ENCODE measurements around the gene AR. TPM values are rescaled to one million over a fixed set of nuclear protein-coding genes. Genes with fewer than 3 reads are reported as not detected.
"Not testable (repeated sequence)": the region's sequence is repeated elsewhere in the genome, so short reads cannot be mapped to it uniquely, and the experiment has no call there.

AR gene
- polyA plus RNA-seq, 3 donors, result 2.3 to 3.0 (median 3.0) TPM

GRCh38 chrX:67622053-67622585 is 78.3 kb downstream of the AR start:
- DNase-seq, result no peak

- DNase-seq, result no peak
These were observed 80.5 kb downstream of the AR start for GRCh38 chrX:67624325-67624724.

GRCh38 chrX:67635424-67635823 is 91.6 kb downstream of the AR start:
- no peak for DNase-seq

GRCh38 chrX:67636532-67636931 is 92.7 kb downstream of the AR start:
- no peak for DNase-seq

GRCh38 chrX:67637293-67637692 is 93.5 kb downstream of the AR start:
- DNase-seq, result not testable (repeated sequence)

- no peak for DNase-seq
These were observed 104.5 kb downstream of the AR start for GRCh38 chrX:67648361-67648760.

- no peak for DNase-seq
These were observed 107.8 kb downstream of the AR start for GRCh38 chrX:67651437-67652142.

GRCh38 chrX:67652543-67652942 is 108.7 kb downstream of the AR start:
- no peak for DNase-seq

- DNase-seq, result no peak
These were observed 110.5 kb downstream of the AR start for GRCh38 chrX:67654301-67654700.

GRCh38 chrX:67665583-67665982 is 121.8 kb downstream of the AR start:
- no peak for DNase-seq

- not testable (repeated sequence) for DNase-seq
These were observed 126.9 kb downstream of the AR start for GRCh38 chrX:67670717-67671116.

GRCh38 chrX:67673741-67674274 is 130.0 kb downstream of the AR start:
- DNase-seq, result no peak

GRCh38 chrX:67674741-67675140 is 130.9 kb downstream of the AR start:
- no peak for DNase-seq

GRCh38 chrX:67684136-67684535 is 140.3 kb downstream of the AR start:
- DNase-seq, result no peak

- DNase-seq, result no peak
These were observed 148.4 kb downstream of the AR start for GRCh38 chrX:67692246-67692645.

GRCh38 chrX:67693928-67694327 is 150.1 kb downstream of the AR start:
- DNase-seq, result no peak

GRCh38 chrX:67697452-67697851 is 153.6 kb downstream of the AR start:
- no peak for DNase-seq

GRCh38 chrX:67700602-67701001 is 156.8 kb downstream of the AR start:
- no peak for DNase-seq

- no peak for DNase-seq
These were observed 170.2 kb downstream of the AR start for GRCh38 chrX:67714004-67714403.

GRCh38 chrX:67717571-67717970 is 173.8 kb downstream of the AR start:
- no peak for DNase-seq

- no peak for DNase-seq
These were observed 175.1 kb downstream of the AR start for GRCh38 chrX:67718926-67719325.

- peak; percentile 4 for DNase-seq
These were observed 176.5 kb downstream of the AR start for GRCh38 chrX:67720344-67720743.

- DNase-seq, result no peak
These were observed 177.5 kb downstream of the AR start for GRCh38 chrX:67721321-67721720.
